ENCODE data around the gene MKRN2. TPM values are rescaled to one million over a fixed set of nuclear protein-coding genes. Genes with fewer than 3 reads are reported as not detected.

Gene MKRN2
- total RNA-seq, 1 donor from 2014 or later, result 55.6 TPM

GRCh38 chr3:12603969-12604368 lies 47.1 kb downstream of the MKRN2 start:
- H3K27me3 ChIP-seq (ENCODE audit: control insufficient read depth, insufficient read depth, low read length), result no peaks in the 10 kb centered on the region
- DNase-seq (ENCODE audit: low read depth), result no peak
- H3K4me3 ChIP-seq (ENCODE audit: low read depth, low read length), result no peak overlapping the region
- no peak for TF ChIP-seq CTCF (IDR thresholded peaks at IDR 0.05; ENCODE audit: insufficient read depth, low read length, poor library complexity, severe bottlenecking)
- no peaks in the 10 kb centered on the region for H3K36me3 ChIP-seq (ENCODE audit: control insufficient read depth, insufficient read depth, low read length)

- DNase-seq (ENCODE audit: low read depth), result no peak
- Histone ChIP-seq H3K4me3 (ENCODE audit: low read depth, low read length) (no peak overlapping the region), H3K27me3 (ENCODE audit: control insufficient read depth, insufficient read depth, low read length) (no peaks in the 10 kb centered on the region), H3K36me3 (ENCODE audit: control insufficient read depth, insufficient read depth, low read length) (peaks cover 2% of the 10 kb centered on the region)
- TF ChIP-seq CTCF (IDR thresholded peaks at IDR 0.05; ENCODE audit: insufficient read depth, low read length, poor library complexity, severe bottlenecking), result no peak
These were observed 51.5 kb downstream of the MKRN2 start for GRCh38 chr3:12608376-12608775.

- no peak for TF ChIP-seq CTCF (IDR thresholded peaks at IDR 0.05; ENCODE audit: insufficient read depth, low read length, poor library complexity, severe bottlenecking)
- no peak for DNase-seq (ENCODE audit: low read depth)
- no peaks in the 10 kb centered on the region for H3K27me3 ChIP-seq (ENCODE audit: control insufficient read depth, insufficient read depth, low read length)
- no peak overlapping the region for H3K4me3 ChIP-seq (ENCODE audit: low read depth, low read length)
- peaks cover 2% of the 10 kb centered on the region for H3K36me3 ChIP-seq (ENCODE audit: control insufficient read depth, insufficient read depth, low read length)
These were observed 54.2 kb downstream of the MKRN2 start for GRCh38 chr3:12611117-12611516.

GRCh38 chr3:12612514-12613226 lies 55.8 kb downstream of the MKRN2 start:
- H3K36me3 ChIP-seq (ENCODE audit: control insufficient read depth, insufficient read depth, low read length), result peaks cover 2% of the 10 kb centered on the region

GRCh38 chr3:12613250-12613649 lies 56.4 kb downstream of the MKRN2 start:
- H3K4me3 ChIP-seq (ENCODE audit: low read depth, low read length), result no peak overlapping the region
- no peaks in the 10 kb centered on the region for H3K27me3 ChIP-seq (ENCODE audit: control insufficient read depth, insufficient read depth, low read length)
- DNase-seq (ENCODE audit: low read depth), result no peak
- H3K36me3 ChIP-seq (ENCODE audit: control insufficient read depth, insufficient read depth, low read length), result peaks cover 2% of the 10 kb centered on the region
- no peak for TF ChIP-seq CTCF (IDR thresholded peaks at IDR 0.05; ENCODE audit: insufficient read depth, low read length, poor library complexity, severe bottlenecking)

More at GRCh38 chr3:12612514-12613226, 55.8 kb downstream of the MKRN2 start:
- TF ChIP-seq CTCF (IDR thresholded peaks at IDR 0.05; ENCODE audit: insufficient read depth, low read length, poor library complexity, severe bottlenecking), result no peak
- DNase-seq (ENCODE audit: low read depth), result no peak
- Histone ChIP-seq H3K4me3 (ENCODE audit: low read depth, low read length) (no peak overlapping the region), H3K27me3 (ENCODE audit: control insufficient read depth, insufficient read depth, low read length) (no peaks in the 10 kb centered on the region)

GRCh38 chr3:12615266-12615665 lies 58.4 kb downstream of the MKRN2 start:
- Histone ChIP-seq H3K36me3 (ENCODE audit: control insufficient read depth, insufficient read depth, low read length) (peaks cover 2% of the 10 kb centered on the region), H3K4me3 (ENCODE audit: low read depth, low read length) (no peak overlapping the region), H3K27me3 (ENCODE audit: control insufficient read depth, insufficient read depth, low read length) (no peaks in the 10 kb centered on the region)
- no peak for DNase-seq (ENCODE audit: low read depth)
- no peak for TF ChIP-seq CTCF (IDR thresholded peaks at IDR 0.05; ENCODE audit: insufficient read depth, low read length, poor library complexity, severe bottlenecking)
